GM19324 (cell line): ENCODE measurements around the gene FNIP1.
"Not testable (repeated sequence)": the region's sequence is repeated elsewhere in the genome, so short reads cannot be mapped to it uniquely, and the experiment has no call there.

Experiments used
- ATAC-seq: cut with Tn5 transposase; IDR thresholded peaks from one replicate; pipeline ENCODE4 v1.9.1; 2021; ENCODE audit warnings: mild to moderate bottlenecking, moderate library complexity; ENCODE audit not compliant: unreplicated experiment, low FRiP score

Gene FNIP1

GRCh38 chr5:131787736-131788135, 9.1 kb downstream of the FNIP1 start:
- ATAC-seq = no peak

GRCh38 chr5:131786900-131787692, 9.7 kb downstream of the FNIP1 start:
- no peak for ATAC-seq

- ATAC-seq = no peak
Measured at GRCh38 chr5:131786036-131786435, 10.8 kb downstream of the FNIP1 start.

- ATAC-seq = no peak
Measured at GRCh38 chr5:131783874-131784273, 12.9 kb downstream of the FNIP1 start.

GRCh38 chr5:131783357-131783756, 13.5 kb downstream of the FNIP1 start:
- no peak for ATAC-seq

- no peak for ATAC-seq
Measured at GRCh38 chr5:131782717-131783116, 14.1 kb downstream of the FNIP1 start.

GRCh38 chr5:131778141-131778540, 18.7 kb downstream of the FNIP1 start:
- not testable (repeated sequence) for ATAC-seq

- ATAC-seq = no peak
Measured at GRCh38 chr5:131776450-131776849, 20.4 kb downstream of the FNIP1 start.

GRCh38 chr5:131774652-131775367, 22.0 kb downstream of the FNIP1 start:
- no peak for ATAC-seq

- ATAC-seq = no peak
Measured at GRCh38 chr5:131773805-131774204, 23.0 kb downstream of the FNIP1 start.

- ATAC-seq = no peak
Measured at GRCh38 chr5:131771692-131772091, 25.1 kb downstream of the FNIP1 start.

- no peak for ATAC-seq
Measured at GRCh38 chr5:131769961-131770360, 26.9 kb downstream of the FNIP1 start.

- no peak for ATAC-seq
Measured at GRCh38 chr5:131769336-131769735, 27.5 kb downstream of the FNIP1 start.

GRCh38 chr5:131767891-131768290, 28.9 kb downstream of the FNIP1 start:
- ATAC-seq = no peak

GRCh38 chr5:131766689-131767088, 30.1 kb downstream of the FNIP1 start:
- no peak for ATAC-seq

- no peak for ATAC-seq
Measured at GRCh38 chr5:131765261-131765660, 31.6 kb downstream of the FNIP1 start.

- no peak for ATAC-seq
Measured at GRCh38 chr5:131763968-131764367, 32.8 kb downstream of the FNIP1 start.

GRCh38 chr5:131760793-131761192, 36.0 kb downstream of the FNIP1 start:
- no peak for ATAC-seq

- ATAC-seq = no peak
Measured at GRCh38 chr5:131759704-131760103, 37.1 kb downstream of the FNIP1 start.

- ATAC-seq = no peak
Measured at GRCh38 chr5:131758520-131758900, 38.3 kb downstream of the FNIP1 start.

- ATAC-seq = no peak
Measured at GRCh38 chr5:131757830-131758519, 38.8 kb downstream of the FNIP1 start.
